Fibroblast of skin of left biceps (primary cell): ENCODE measurements around the gene WDR26.
"Not testable (repeated sequence)": the region's sequence is repeated elsewhere in the genome, so short reads cannot be mapped to it uniquely, and the experiment has no call there.

ENCODE experiments used
- DNase-seq, 2 experiments: peaks; one replicate each; pipeline ENCODE4 v3.0.0-alpha.2; 2013; ENCODE audit warnings: low read depth in 2 of 2

WDR26 gene

GRCh38 chr1:224433701-224434672, 610 bp downstream of the WDR26 start:
- no peak for DNase-seq

GRCh38 chr1:224433041-224433691, 1.4 kb downstream of the WDR26 start:
- DNase-seq, result no peak

- no peak for DNase-seq
Measured at GRCh38 chr1:224432672-224433040, 1.9 kb downstream of the WDR26 start.

DNA sequence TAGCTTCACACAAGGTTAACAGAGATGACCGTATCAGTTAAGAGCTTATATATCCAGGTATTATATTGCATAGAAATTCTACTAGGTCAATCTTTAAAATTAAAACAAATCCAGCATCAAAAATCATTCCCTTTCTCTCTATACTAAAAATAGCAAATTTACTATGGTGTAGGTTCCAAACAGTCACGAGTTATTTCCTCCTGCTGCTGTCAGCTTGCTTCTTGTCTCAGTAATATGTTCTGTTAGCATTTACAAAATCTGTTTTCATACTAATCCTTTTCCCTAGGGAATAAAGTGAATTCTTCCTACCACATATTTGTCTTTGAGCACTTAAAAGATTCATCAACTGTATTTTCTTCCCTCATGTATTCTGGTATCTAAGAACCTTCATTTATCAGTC, 2.5 kb downstream of the WDR26 start:
- no peak for DNase-seq

DNA sequence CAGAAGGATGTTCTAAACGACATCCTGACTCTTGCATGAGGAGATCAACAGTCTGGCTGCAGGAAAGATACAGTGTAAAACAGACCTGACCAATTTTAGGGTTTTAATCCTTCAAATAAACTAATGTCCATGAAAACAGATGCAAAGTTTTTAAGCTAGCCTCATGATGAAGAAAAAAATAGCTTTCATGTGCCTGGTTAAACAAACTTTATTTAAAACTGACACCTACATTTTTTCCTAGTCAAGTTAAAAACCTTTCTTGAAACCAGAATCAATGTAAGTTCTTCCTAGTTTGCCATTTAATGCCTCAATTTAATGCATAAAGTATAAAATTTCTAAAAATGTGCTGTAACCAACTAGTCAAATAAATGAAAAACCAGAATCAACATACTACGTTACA, 2.9 kb downstream of the WDR26 start:
- no peak for DNase-seq

DNA sequence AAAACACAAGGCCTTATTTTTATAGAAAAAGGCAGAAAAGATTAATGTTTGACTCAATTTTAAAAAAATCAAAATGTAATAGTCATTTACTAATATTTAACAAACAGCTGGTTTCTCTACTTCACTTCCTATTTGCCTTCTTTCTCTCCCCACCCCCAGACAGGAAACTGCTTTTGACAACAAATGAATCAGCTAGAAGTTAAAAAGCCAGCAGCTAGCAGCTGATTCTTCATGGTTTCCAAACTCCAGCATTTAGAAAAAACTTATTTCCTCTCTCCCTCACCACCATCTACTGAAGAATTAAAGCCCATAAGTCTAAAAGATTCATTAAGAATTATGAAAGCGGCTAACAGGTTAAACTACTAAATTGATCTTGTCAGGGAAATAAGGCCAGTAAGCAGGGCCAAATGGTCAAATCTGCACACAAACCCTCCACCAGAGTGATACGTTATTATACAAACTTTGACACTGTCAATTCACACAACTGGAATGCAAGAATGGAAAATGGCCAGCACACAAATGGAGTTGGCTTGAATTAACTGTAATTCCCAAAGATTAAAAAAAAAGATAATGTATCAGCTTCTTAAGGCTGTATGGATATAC, 4.0 kb downstream of the WDR26 start:
- DNase-seq, result no peak

- DNase-seq, result no peak
Measured at GRCh38 chr1:224429616-224430326, 4.8 kb downstream of the WDR26 start.

DNA sequence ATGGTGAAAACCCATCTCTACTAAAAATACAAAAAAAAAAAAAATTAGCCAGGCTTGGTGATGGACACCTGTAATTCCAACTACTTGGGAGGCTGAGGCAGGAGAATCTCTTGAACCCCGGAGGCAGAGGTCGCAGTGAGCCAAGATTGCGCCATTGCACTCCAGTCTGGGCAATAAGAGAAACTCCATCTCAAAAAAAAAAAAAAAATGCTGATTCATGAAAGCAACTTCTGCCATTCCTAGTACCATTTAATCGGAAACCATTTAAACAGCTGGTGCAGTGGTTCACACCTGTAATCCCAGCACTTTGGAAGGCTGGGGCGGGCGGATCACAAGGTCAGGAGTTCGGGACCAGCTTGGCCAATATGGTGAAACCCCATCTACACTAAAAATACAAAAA, 5.9 kb downstream of the WDR26 start:
- not testable (repeated sequence) for DNase-seq

DNA sequence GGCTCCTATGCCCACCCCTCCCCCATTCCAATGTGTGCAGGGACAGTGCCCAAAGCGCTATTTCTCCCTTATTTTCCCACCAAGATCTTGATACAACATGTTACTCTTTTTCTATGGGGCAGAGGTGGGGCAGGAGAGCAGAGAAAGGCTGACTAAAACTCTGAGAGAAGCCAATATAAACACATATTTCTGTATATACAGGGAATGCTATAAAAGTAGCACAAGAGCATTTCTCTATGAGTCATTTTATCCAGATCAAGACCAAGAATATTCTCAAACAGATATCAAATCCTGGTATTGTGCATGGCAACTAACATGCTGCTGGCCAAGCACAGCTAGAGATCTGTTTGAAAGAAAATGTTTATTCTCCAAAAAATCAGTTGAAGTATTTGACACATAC, 7.3 kb downstream of the WDR26 start:
- DNase-seq, result no peak

DNA sequence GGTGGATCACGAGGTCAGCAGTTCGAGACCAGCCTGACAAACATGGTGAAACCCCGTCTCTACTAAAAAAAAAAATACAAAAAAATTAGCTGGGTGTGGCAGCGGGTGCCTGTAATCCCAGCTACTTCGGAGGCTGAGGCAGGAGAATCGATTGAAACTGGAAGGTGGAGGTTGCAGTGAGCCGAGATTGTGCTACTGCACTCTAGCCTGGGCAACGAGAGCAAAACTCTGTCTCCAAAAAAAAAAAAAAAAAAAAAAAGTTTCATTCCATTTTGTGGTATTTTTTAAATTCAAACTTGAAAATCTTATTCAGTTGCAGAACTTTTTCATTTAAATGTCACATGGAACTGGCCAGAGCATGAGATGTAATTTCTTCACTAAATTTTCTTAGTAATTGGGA, 7.7 kb downstream of the WDR26 start:
- DNase-seq, result not testable (repeated sequence)

GRCh38 chr1:224425279-224425884, 9.2 kb downstream of the WDR26 start:
- DNase-seq, result no peak

DNA sequence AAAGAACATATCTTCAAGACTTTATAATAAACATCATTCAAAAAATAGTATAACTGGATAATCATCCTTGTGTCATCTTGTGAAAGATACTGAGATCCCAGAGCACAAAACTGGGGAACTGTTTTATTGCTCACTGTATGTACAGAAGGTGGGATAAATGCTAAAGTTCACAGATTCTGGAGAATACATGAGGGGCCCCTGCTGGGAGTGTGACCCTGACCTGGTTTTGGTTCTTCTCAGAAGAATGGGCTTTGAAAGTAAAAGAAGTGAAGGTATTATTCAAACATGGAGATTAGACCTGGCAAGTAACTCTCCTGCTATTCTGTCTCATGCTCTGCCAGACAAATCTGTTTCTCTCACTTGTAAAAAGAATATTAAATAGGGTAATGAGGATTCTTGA, 14.5 kb downstream of the WDR26 start:
- DNase-seq, result no peak

- DNase-seq, result no peak
Measured at GRCh38 chr1:224411766-224412165, 22.8 kb downstream of the WDR26 start.

- no peak for DNase-seq
Measured at GRCh38 chr1:224408294-224408590, 26.4 kb downstream of the WDR26 start.

- no peak for DNase-seq
Measured at GRCh38 chr1:224407571-224408293, 26.9 kb downstream of the WDR26 start.

- no peak for DNase-seq
Measured at GRCh38 chr1:224406216-224406615, 28.4 kb downstream of the WDR26 start.

GRCh38 chr1:224405604-224405970, 29.0 kb downstream of the WDR26 start:
- DNase-seq, result no peak

- no peak for DNase-seq
Measured at GRCh38 chr1:224404916-224405603, 29.5 kb downstream of the WDR26 start.

- no peak for DNase-seq
Measured at GRCh38 chr1:224402472-224403036, 32.0 kb downstream of the WDR26 start.

DNA sequence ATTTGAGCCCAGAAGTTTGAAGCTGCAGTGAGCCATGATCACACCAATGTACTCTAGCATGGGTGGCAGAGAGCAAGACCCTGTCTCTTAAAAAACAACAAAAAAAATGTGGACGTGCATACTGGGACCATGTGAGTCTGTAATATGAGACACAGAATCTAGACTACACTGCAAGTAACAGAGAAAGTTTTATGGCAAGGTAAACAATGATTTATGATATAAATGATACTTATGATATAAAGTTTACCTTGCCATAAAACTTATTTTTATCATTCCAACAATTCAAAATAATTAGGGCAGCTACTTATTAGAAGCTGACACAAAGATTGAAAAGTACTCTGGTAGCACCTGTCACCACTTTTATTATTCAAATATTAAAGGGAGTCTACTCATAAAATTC, 34.7 kb downstream of the WDR26 start:
- DNase-seq, result no peak
